OCI-LY3 (cell line): ENCODE results near the gene MAGI1.

ENCODE experiments used
- H2AFZ ChIP-seq: fragments of 200-600, 300-600 bp; shearing (Covaris generic); 2 replicates; pipeline ENCODE4 v1.6.0; 2014; ENCODE audit warnings: antibody characterized with exemption, low read depth, low read length
- H3K27ac ChIP-seq: fragments of 200-600, 300-600 bp; sonication (generic); 2 replicates; pipeline ENCODE4 v1.5.1; 2014; ENCODE audit warnings: mild to moderate bottlenecking, low read length, moderate library complexity, mixed read lengths
- H3K27me3 ChIP-seq: fragments of 200-600, 300-600 bp; sonication (generic); 2 replicates; pipeline ENCODE4 v1.6.1; 2014; ENCODE audit warnings: low read depth, low read length, mixed read lengths
- H3K36me3 ChIP-seq: fragments of 200-600, 300-600 bp; sonication (generic); replicated peaks from 2 replicates; pipeline ENCODE3; 2014; ENCODE audit warnings: low read depth, low read length, mixed read lengths
- H3K4me1 ChIP-seq: fragments of 300-600, 200-600 bp; sonication (generic); 2 replicates; pipeline ENCODE4 v1.6.1; 2014; ENCODE audit warnings: low read length, mixed read lengths
- H3K4me2 ChIP-seq: fragments of 200-600, 300-600 bp; sonication (generic); 2 replicates; pipeline ENCODE4 v1.6.1; 2014; ENCODE audit warnings: low read length, mixed read lengths
- H3K4me3 ChIP-seq: fragments of 300-600, 200-600 bp; sonication (generic); 2 replicates; pipeline ENCODE4 v1.5.1; 2014; ENCODE audit warnings: antibody characterized with exemption, mild to moderate bottlenecking, low read length, moderate library complexity
- H3K79me2 ChIP-seq: fragments of 300-600, 200-600 bp; shearing (Covaris generic); 2 replicates; pipeline ENCODE4 v1.6.1; 2014; ENCODE audit warnings: mild to moderate bottlenecking, low read length, mixed read lengths
- H3K9ac ChIP-seq: fragments of 300-600, 200-600 bp; shearing (Covaris generic); 2 replicates; pipeline ENCODE4 v1.6.0; 2014; ENCODE audit warnings: mild to moderate bottlenecking, low read length, moderate library complexity
- H3K9me3 ChIP-seq: fragments of 200-600, 300-600 bp; shearing (Covaris generic); 2 replicates; pipeline ENCODE4 v1.6.1; 2014; ENCODE audit warnings: low read length, mixed read lengths; ENCODE audit not compliant: insufficient read depth
- H4K20me1 ChIP-seq: fragments of 200-600, 300-600 bp; sonication (generic); 2 replicates; pipeline ENCODE4 v1.6.1; 2016; ENCODE audit warnings: low read length, mixed read lengths; ENCODE audit not compliant: insufficient read depth
- CTCF ChIP-seq: fragments of 200-600, 300-600 bp; sonication (generic); IDR thresholded peaks from 2 replicates; pipeline ENCODE4 v1.5.1; 2014; ENCODE audit warnings: antibody characterized with exemption, low read length, low read depth
- EZH2phosphoT487 ChIP-seq: fragments of 200-600 bp; shearing (Covaris generic); IDR thresholded peaks from 2 replicates; pipeline ENCODE4 v1.6.1; 2018; ENCODE audit warnings: antibody characterized with exemption, mixed run types, low read depth

The MAGI1 gene

GRCh38 chr3:65479990-65480389 is 558.7 kb downstream of the MAGI1 start:
- Histone ChIP-seq H3K36me3 (no peaks in the 10 kb centered on the region), H3K9ac (no peak overlapping the region), H3K4me3 (no peak overlapping the region), H3K27me3 (peaks cover 8% of the 10 kb centered on the region; the same call in 1 of the 2 replicates), H3K4me1 (no peaks in the 10 kb centered on the region), H3K9me3 (no peaks in the 10 kb centered on the region), H3K79me2 (no peaks in the 10 kb centered on the region), H4K20me1 (no peaks in the 10 kb centered on the region), H3K4me2 (no peak overlapping the region), H2AFZ (no peak overlapping the region), H3K27ac (no peak overlapping the region)
- no peak for TF ChIP-seq CTCF
- no peak for TF ChIP-seq EZH2phosphoT487

- TF ChIP-seq CTCF (no peak), EZH2phosphoT487 (no peak)
- Histone ChIP-seq H3K4me3 (no peak overlapping the region), H3K27me3 (peaks cover 16% of the 10 kb centered on the region; the same call in 1 of the 2 replicates), H3K36me3 (no peaks in the 10 kb centered on the region), H3K9me3 (no peaks in the 10 kb centered on the region), H3K4me2 (no peak overlapping the region), H2AFZ (no peak overlapping the region), H3K9ac (no peak overlapping the region), H4K20me1 (no peaks in the 10 kb centered on the region), H3K4me1 (no peaks in the 10 kb centered on the region), H3K27ac (no peak overlapping the region), H3K79me2 (no peaks in the 10 kb centered on the region)
These were observed 559.9 kb downstream of the MAGI1 start for GRCh38 chr3:65478551-65479500.

- no peaks in the 10 kb centered on the region for H4K20me1 ChIP-seq
- no peaks in the 10 kb centered on the region for H3K36me3 ChIP-seq
- no peak overlapping the region for H3K4me2 ChIP-seq
These were observed 565.0 kb downstream of the MAGI1 start for GRCh38 chr3:65473736-65474135.

More at GRCh38 chr3:65473736-65474135, 565.0 kb downstream of the MAGI1 start:
- H3K27ac ChIP-seq, result no peak overlapping the region
- TF ChIP-seq EZH2phosphoT487 (no peak), CTCF (no peak)
- H3K4me3 ChIP-seq, result no peak overlapping the region
- no peaks in the 10 kb centered on the region for H3K4me1 ChIP-seq
- H3K9ac ChIP-seq, result no peak overlapping the region
- H2AFZ ChIP-seq, result no peak overlapping the region
- no peaks in the 10 kb centered on the region for H3K9me3 ChIP-seq
- peaks cover 8% of the 10 kb centered on the region; the same call in 1 of the 2 replicates for H3K27me3 ChIP-seq
- H3K79me2 ChIP-seq, result no peaks in the 10 kb centered on the region
